ENCODE results near the gene RALGAPA2. TPM values are rescaled to one million over a fixed set of nuclear protein-coding genes. Genes with fewer than 3 reads are reported as not detected.

RALGAPA2 gene
- polyA plus RNA-seq, 1 donor from 2014 or later = 5.4 TPM

GRCh38 chr20:20683020-20683419, 29.4 kb downstream of the RALGAPA2 start:
- Mint-ChIP-seq H3K9me3 (no peaks in the 10 kb centered on the region), H3K27me3 (no peaks in the 10 kb centered on the region), H3K27ac (peak overlapping the region in 1 of 3 donors; percentile 12), H3K4me3 (no peak overlapping the region), H3K36me3 (peaks cover 12% of the 10 kb centered on the region), H3K4me1 (peaks cover 17 to 40% (median 37%) of the 10 kb centered on the region in 3 donors)

GRCh38 chr20:20680991-20681508, 31.4 kb downstream of the RALGAPA2 start:
- no peaks in the 10 kb centered on the region for H3K27me3 Mint-ChIP-seq
- H3K9me3 Mint-ChIP-seq = no peaks in the 10 kb centered on the region
- peak overlapping the region in 2 of 3 donors; percentile 33 to 41 for H3K27ac Mint-ChIP-seq
- H3K4me1 Mint-ChIP-seq = peaks cover 16 to 34% (median 34%) of the 10 kb centered on the region in 3 donors
- H3K4me3 Mint-ChIP-seq = peak overlapping the region in 1 of 4 donors; percentile 33
- H3K36me3 Mint-ChIP-seq = peaks cover 15% of the 10 kb centered on the region

GRCh38 chr20:20679316-20679715, 33.1 kb downstream of the RALGAPA2 start:
- Mint-ChIP-seq H3K36me3 (peaks cover 18% of the 10 kb centered on the region), H3K4me3 (no peak overlapping the region), H3K27me3 (no peaks in the 10 kb centered on the region), H3K4me1 (peaks cover 16 to 24% (median 24%) of the 10 kb centered on the region in 3 donors), H3K9me3 (no peaks in the 10 kb centered on the region), H3K27ac (no peak overlapping the region)

GRCh38 chr20:20677186-20677585, 35.3 kb downstream of the RALGAPA2 start:
- Mint-ChIP-seq H3K27ac (no peak overlapping the region), H3K27me3 (no peaks in the 10 kb centered on the region), H3K36me3 (peaks cover 18% of the 10 kb centered on the region), H3K9me3 (no peaks in the 10 kb centered on the region), H3K4me3 (no peak overlapping the region), H3K4me1 (peaks cover 7 to 11% (median 10%) of the 10 kb centered on the region in 3 donors)

- Mint-ChIP-seq H3K36me3 (no peaks in the 10 kb centered on the region), H3K4me1 (peaks cover 15 to 18% (median 18%) of the 10 kb centered on the region in 3 donors), H3K4me3 (peak overlapping the region in 1 of 4 donors; percentile 59), H3K27me3 (no peaks in the 10 kb centered on the region), H3K27ac (peak overlapping the region in 1 of 3 donors; percentile 12), H3K9me3 (no peaks in the 10 kb centered on the region)
Observed at GRCh38 chr20:20668639-20669038, 43.8 kb downstream of the RALGAPA2 start.

- no peaks in the 10 kb centered on the region for H3K36me3 Mint-ChIP-seq
- H3K4me1 Mint-ChIP-seq = peaks cover 15 to 18% (median 18%) of the 10 kb centered on the region in 3 donors
- no peaks in the 10 kb centered on the region for H3K9me3 Mint-ChIP-seq
- no peaks in the 10 kb centered on the region for H3K27me3 Mint-ChIP-seq
- H3K27ac Mint-ChIP-seq = no peak overlapping the region
- H3K4me3 Mint-ChIP-seq = no peak overlapping the region
Observed at GRCh38 chr20:20666359-20666758, 46.1 kb downstream of the RALGAPA2 start.

GRCh38 chr20:20665606-20666332, 46.7 kb downstream of the RALGAPA2 start:
- H3K27ac Mint-ChIP-seq = no peak overlapping the region
- H3K4me1 Mint-ChIP-seq = peaks cover 15 to 18% (median 18%) of the 10 kb centered on the region in 3 donors
- no peaks in the 10 kb centered on the region for H3K27me3 Mint-ChIP-seq
- H3K9me3 Mint-ChIP-seq = no peaks in the 10 kb centered on the region
- H3K36me3 Mint-ChIP-seq = no peaks in the 10 kb centered on the region
- H3K4me3 Mint-ChIP-seq = no peak overlapping the region

GRCh38 chr20:20664795-20665589, 47.5 kb downstream of the RALGAPA2 start:
- Mint-ChIP-seq H3K4me3 (no peak overlapping the region), H3K27me3 (no peaks in the 10 kb centered on the region), H3K27ac (no peak overlapping the region), H3K36me3 (no peaks in the 10 kb centered on the region), H3K4me1 (peaks cover 15 to 18% (median 15%) of the 10 kb centered on the region in 3 donors), H3K9me3 (no peaks in the 10 kb centered on the region)

GRCh38 chr20:20663841-20664240, 48.6 kb downstream of the RALGAPA2 start:
- H3K36me3 Mint-ChIP-seq = no peaks in the 10 kb centered on the region
- no peaks in the 10 kb centered on the region for H3K27me3 Mint-ChIP-seq
- no peaks in the 10 kb centered on the region for H3K9me3 Mint-ChIP-seq
- H3K27ac Mint-ChIP-seq = no peak overlapping the region
- H3K4me3 Mint-ChIP-seq = no peak overlapping the region
- H3K4me1 Mint-ChIP-seq = peaks cover 7 to 13% (median 11%) of the 10 kb centered on the region in 3 donors

- Mint-ChIP-seq H3K4me3 (no peak overlapping the region), H3K27ac (no peak overlapping the region), H3K36me3 (peaks cover 5% of the 10 kb centered on the region), H3K4me1 (peaks cover 0 to 3% (median 0%) of the 10 kb centered on the region in 3 donors), H3K9me3 (no peaks in the 10 kb centered on the region), H3K27me3 (no peaks in the 10 kb centered on the region)
Observed at GRCh38 chr20:20658871-20659431, 53.5 kb downstream of the RALGAPA2 start.

GRCh38 chr20:20658123-20658522, 54.3 kb downstream of the RALGAPA2 start:
- no peaks in the 10 kb centered on the region for H3K9me3 Mint-ChIP-seq
- H3K36me3 Mint-ChIP-seq = peaks cover 7% of the 10 kb centered on the region
- H3K4me3 Mint-ChIP-seq = no peak overlapping the region
- H3K27me3 Mint-ChIP-seq = no peaks in the 10 kb centered on the region
- no peak overlapping the region for H3K27ac Mint-ChIP-seq
- H3K4me1 Mint-ChIP-seq = peaks cover 0 to 3% (median 0%) of the 10 kb centered on the region in 3 donors

- H3K4me3 Mint-ChIP-seq = no peak overlapping the region
- no peaks in the 10 kb centered on the region for H3K27me3 Mint-ChIP-seq
- H3K9me3 Mint-ChIP-seq = no peaks in the 10 kb centered on the region
- H3K4me1 Mint-ChIP-seq = peaks cover 0 to 3% (median 0%) of the 10 kb centered on the region in 3 donors
- H3K27ac Mint-ChIP-seq = no peak overlapping the region
- peaks cover 7% of the 10 kb centered on the region for H3K36me3 Mint-ChIP-seq
Observed at GRCh38 chr20:20657092-20657491, 55.4 kb downstream of the RALGAPA2 start.

- peaks cover 7% of the 10 kb centered on the region for H3K36me3 Mint-ChIP-seq
- H3K4me1 Mint-ChIP-seq = peaks cover 0 to 3% (median 0%) of the 10 kb centered on the region in 3 donors
- H3K4me3 Mint-ChIP-seq = no peak overlapping the region
- no peaks in the 10 kb centered on the region for H3K9me3 Mint-ChIP-seq
- no peak overlapping the region for H3K27ac Mint-ChIP-seq
- no peaks in the 10 kb centered on the region for H3K27me3 Mint-ChIP-seq
Observed at GRCh38 chr20:20655883-20656282, 56.6 kb downstream of the RALGAPA2 start.

- Mint-ChIP-seq H3K27me3 (no peaks in the 10 kb centered on the region), H3K4me3 (no peak overlapping the region), H3K36me3 (peaks cover 5% of the 10 kb centered on the region), H3K27ac (peak overlapping the region in 1 of 3 donors; percentile 57), H3K9me3 (peaks cover 0 to 4% (median 2%) of the 10 kb centered on the region in 3 donors), H3K4me1 (peaks cover 0 to 5% (median 0%) of the 10 kb centered on the region in 3 donors)
Observed at GRCh38 chr20:20649945-20650344, 62.5 kb downstream of the RALGAPA2 start.

GRCh38 chr20:20643927-20644326, 68.5 kb downstream of the RALGAPA2 start:
- Mint-ChIP-seq H3K9me3 (peaks cover 0 to 4% (median 2%) of the 10 kb centered on the region in 3 donors), H3K27me3 (no peaks in the 10 kb centered on the region), H3K27ac (no peak overlapping the region), H3K36me3 (peaks cover 19% of the 10 kb centered on the region), H3K4me3 (no peak overlapping the region), H3K4me1 (peaks cover 0 to 4% (median 0%) of the 10 kb centered on the region in 3 donors)

Data from IgD-negative memory B cell (primary cell).